ENCODE measurements around the gene AKR1B1.
"Not testable (repeated sequence)": the region's sequence is repeated elsewhere in the genome, so short reads cannot be mapped to it uniquely, and the experiment has no call there.

The AKR1B1 gene

DNA sequence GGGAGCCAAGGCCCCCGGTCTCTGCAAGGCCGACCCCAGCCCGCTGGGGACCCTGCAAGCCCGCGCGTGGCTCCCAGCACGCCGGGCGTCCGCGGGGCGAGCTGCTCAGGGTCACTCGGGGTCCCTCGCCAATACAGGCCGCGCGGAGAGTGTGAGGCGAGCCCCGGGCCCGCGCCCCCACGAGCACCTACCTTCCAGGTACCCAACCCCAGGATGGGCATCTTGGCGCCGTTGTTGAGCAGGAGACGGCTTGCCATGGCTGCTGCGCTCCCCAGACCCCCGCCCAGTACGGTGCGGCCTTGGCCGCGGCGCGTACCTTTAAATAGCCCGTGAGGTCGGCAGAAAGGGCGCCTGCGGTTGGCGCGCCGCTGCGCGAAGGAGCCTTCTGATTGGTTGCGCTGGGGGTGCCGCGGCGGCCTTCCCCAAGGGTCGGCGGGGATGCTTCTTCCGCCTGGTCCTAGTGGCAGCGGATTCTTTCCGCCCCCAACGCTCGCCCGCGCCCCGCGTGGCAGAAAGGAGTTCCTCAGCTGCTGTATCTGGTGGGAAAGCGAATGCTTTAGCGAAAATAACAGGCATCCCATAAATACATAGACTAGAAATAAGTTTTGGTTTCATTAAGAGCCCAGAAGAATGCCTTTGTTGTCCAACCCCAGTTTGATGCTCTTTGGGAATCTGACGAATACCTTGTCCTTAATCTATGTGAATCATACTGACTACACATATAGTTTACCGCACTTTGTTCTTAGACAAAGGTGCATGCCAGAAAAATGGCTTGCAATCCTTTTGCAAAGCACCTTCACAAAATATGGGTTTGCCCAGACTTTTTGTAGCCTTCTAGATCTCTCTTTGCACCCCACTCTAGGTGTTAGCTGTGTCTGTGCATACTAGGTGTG lies at the start of gene AKR1B1:
Gene AKR1B1 (minus strand): TSS at position 295 of the 893 bp plus-strand sequence. CDS start 38 bp downstream, at position 257.
- peak; percentile 34 to 89 for DNase-seq

DNA sequence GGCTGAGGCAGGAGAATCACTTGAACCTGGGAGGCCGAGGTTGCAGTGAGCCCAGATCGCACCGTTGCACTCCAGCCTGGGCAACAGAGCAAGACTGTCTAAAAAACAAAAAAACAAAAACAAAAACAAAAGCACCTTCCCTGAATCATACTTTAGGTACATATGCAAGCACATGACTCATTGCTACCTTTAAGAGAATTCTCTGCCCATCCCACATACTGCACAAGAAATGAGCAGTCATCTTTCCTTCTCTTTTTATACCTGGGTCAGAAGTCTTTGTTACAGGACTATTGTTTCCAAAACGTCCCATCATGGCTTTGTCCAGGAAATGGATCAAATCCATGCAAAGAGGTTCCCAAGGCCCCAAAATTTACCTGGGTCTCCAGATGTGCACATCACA lies 47.0 kb upstream of the AKR1B1 start:
- no peak for DNase-seq

DNA sequence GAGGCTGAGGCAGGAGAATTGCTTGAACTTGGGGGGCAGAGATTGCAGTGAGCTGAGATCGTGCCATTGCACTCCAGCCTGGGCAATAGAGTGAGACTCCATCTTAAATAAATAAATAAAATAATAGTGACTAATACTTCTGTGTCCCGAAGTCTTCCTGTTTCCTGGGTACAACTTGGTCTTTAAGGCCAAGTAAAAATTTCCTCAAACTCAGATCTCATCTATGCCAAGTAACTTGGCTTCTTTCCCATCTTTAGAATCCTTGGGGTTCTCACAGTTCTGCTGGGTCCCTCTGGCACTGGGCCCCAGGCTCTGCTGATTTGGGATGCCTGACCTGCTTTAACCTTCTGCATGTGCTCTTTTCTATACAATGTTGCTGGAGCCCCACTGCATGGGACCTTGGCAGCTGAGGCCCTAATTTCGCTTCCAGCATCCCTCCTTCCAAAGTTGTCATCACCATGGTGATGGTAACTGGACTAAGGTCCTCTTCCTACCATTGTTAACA lies 45.8 kb upstream of the AKR1B1 start:
- DNase-seq, result no peak

DNA sequence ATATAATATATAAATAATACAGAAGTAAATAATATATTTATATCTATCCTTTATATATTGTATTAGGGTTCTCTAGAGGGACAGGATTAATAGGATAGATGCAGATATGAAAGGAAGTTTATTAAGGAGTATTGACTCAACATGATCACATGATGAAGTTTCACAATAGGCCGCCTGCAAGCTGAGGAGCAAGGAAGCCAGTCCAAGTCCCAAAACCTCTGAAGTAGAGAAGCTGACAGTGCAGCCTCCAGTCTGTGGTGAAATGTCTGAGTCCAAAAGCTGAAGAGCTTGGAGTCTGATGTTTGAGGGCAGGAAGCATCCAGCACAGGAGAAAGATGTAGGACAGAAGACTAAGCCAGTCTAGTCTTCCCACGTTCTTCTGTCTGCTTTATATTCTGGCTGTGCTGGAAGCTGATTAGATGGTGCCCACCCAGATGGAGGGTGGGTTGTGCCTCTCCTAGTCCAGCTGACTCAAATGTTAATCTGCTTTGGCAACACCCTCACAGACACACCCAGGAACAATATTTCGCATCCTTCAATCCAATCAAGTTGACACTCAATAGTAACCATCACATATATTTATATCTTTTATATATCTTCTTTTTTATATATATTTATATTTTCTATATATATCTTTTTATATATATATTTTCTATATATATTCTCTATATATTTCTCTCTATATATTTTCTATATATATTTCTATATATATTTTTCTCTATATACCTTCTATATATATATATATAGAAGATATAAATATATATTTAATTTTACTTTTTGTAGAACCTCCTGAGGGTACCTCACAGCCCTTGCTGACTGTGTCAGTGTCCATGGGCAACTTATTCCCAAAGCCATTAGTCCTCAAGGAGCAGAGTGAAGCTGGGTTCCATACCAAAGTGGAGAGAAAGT lies 43.8 kb upstream of the AKR1B1 start:
- DNase-seq, result no peak

DNA sequence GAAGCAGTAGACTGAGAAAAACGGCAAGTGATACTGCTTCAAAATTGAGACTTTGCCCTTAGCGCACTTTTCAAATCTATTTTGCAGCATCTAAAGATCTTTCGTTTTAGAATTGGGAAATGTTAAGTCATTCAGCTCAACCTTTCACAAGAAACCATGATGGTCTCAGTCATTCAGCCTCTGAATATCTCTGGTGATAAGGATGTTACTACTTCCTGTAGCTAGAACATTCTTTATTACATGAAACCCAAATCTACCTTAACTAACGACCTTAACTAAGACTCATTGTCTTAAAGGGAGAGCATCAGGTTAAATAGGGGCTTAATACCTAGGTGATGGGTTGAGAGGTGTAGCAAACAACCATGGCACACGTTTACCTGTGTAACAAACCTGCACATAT lies 42.1 kb upstream of the AKR1B1 start:
- no peak for DNase-seq

DNA sequence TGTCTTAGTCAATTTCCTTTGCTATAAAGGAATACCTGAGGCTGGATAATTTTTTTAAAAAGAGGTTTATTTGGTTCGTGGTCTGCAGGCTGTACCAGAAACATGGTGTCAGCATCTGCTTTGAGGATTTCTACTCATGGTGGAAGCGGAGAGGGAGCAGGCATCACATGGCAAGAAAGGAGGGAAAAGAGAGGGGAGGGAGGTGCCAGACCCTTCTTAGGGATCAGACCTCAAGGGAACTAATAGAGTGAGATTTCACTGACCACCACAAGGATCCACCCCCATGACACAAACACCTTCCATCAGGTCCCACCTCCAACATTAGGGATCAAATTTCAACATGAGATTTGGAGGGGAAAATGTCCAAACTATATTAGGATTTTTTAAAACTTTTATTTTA lies 41.5 kb upstream of the AKR1B1 start:
- no peak for DNase-seq

DNA sequence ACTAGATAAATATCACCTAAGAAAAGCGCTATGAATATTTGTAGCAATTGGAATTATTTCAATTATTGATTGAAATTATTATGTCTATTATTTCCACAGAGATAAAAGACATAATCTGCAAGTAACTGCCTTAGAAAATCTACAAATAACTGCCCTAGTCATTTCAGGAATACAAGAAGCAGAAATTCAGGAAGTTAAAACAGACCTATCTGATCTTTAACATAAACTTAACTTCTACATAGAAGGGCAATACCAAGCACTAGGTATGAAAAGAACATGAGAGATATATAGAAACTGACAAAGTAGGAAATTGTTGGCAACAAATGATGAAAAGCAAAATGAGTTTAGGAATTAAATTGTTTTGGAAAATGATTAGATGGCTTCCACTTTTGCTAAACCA lies 36.6 kb upstream of the AKR1B1 start:
- no peak for DNase-seq

DNA sequence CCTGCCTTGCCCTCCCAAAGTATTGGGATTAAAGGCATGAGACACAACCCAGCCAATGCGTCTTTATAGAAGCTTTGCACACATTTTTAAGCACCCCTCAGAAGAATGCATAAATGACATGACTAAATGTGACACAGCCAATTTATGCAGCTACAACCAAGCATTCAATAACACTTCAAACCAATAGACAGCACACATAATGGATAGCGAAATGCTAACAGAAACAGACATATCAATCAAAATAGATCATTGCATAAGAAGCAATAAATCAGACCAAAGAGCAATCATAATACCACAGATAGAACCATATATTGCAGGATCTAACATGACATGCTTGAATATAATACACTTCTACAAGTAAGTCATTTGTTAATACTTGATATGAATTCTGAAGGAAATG lies 34.2 kb upstream of the AKR1B1 start:
- no peak for DNase-seq

DNA sequence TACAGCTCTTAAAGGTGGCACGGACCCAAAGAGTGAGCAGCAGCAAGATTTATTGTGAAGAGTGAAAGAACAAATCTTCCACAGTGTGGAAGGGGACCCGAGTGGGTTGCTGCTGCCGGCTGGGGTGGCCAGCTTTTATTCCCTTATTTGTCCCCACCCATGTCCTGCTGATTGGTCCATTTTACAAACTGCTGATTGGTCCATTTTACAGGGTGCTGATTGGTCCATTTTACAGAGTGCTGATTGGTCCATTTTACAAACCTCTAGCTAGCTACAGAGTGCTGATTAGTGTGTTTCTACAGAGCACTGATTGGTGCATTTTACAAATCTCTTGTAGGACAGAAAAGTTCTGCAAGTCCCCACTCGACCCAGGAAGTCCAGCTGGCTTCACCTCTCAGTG lies 28.8 kb upstream of the AKR1B1 start:
- not testable (repeated sequence) for DNase-seq

DNA sequence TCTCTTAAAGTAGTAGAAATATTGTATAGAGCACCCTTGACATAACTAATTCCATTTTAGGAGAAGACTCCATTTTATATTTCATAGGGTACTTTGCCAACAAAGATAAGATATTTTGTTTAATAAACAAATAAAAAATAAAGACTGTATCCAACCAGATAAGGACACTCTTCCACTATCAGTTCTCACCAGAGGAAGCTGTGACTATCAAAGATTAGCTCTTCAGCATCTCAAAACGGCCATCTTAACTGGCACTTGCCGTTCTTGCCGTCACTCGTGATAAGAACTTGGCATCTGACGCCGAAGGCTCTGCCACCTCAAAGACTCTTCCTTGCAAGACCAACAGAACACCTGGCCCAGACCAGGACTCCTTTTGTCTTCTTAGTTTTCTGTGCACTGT lies 26.3 kb upstream of the AKR1B1 start:
- DNase-seq, result no peak

DNA sequence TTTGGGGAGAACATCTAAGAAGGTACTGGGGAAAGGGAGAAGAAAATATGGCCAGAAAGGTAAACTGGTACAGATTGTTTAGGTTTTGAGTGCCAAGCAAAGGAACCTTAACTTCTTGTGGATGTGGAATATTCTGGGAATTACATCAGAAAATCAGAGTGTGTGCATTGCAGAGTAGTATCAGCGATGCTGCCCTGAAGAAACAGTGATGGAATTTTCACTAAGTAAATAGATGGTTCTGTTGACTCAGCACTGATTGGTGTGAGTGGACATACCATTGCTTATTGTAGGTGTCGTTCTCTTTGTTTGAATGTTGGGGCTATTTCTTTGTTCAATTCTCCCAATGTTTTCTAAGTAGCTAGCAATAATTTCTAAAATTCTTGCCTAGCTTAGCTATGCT lies 24.4 kb upstream of the AKR1B1 start:
- no peak for DNase-seq

DNA sequence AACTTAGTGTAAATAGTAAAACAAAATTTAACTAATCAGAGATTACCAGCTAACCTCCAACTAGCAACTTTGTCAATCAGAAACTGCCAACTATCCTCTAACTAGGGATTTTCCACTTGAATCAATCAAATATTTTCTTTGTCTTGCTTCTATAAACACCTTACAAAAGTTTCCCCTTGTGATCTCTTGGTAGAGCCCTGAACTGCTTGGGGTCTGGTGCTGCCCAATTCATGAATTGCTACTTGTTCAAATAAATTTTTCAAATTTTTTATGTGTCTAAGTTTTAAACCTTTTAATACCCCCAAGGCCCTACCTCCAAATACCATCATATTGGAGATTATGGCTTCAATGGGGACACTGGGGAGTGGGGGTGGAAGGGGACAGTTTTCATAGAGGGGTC lies 24.0 kb upstream of the AKR1B1 start:
- DNase-seq, result no peak

DNA sequence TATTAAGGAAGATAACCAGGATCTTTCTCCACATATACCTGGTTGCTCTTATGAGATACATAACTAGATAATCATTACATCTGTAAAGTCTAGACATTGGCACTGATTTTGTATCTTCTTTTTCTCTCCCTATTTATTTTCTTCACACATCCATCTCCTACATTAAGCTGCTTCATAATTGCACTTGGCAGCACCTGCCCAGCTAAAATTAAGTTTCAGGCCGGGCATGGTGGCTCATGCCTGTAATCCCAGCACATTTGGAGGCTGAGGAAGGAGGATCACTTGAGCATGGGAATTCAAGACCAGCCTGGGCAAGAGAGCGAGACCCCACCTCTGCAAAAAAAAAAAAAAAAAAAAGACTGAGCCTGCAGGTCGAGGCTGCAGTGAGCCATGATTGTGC lies 22.3 kb upstream of the AKR1B1 start:
- no peak for DNase-seq

DNA sequence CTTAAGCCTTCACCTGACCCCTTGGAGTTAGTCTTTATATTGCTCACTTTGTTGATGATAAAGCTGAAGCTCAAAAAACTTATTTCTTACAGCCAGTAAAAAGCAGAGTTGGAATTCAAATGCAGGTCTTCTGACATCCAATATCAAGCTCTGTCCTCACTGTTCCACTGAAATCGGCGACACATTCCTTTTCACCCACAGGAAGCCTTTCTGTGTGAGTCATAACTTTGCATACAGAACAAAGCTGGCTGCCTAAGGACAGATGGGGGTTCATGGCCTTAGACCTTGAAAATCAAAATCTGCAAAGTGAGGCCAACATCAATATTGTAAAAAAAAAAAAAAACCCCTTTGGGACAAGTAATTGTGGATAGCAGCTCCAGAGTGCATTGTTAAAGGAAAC lies 21.8 kb upstream of the AKR1B1 start:
- no peak for DNase-seq

DNA sequence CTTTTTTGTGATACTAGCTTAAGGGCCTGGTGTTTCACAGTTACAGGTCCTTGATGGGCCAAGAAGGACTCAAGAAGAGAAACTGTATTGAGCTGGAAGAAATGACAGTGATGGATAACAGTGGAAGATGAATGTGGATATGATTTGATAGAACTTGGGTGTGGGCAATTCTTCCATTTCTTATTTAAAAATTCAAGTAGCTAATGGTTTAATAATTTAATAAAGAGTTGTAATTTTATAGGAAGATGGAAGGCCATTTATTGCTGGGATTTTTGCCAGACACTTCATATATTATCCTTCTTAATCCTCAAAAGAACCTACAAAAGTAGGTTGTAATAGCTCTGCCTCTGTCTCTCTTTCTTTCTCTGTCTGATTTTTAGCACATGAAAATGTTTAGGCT lies 21.3 kb upstream of the AKR1B1 start:
- no peak for DNase-seq

DNA sequence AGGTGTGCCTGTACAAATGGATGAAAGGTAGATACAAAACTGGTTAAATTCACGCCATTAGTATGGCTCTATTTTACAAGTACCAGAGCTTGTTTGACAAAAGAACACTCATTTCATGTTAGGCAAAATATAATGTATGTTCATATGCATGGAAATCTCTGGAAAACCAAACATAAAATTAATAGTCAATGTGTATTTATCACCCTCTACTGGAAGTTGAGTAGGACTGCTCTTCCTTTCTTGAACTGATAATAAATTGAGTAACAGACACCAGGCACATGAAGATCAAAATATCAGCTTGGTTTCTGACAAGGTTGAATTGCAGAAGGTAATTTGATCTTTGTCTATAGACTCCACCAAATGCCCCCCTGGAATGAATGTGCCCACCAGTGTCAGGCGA lies 19.8 kb upstream of the AKR1B1 start:
- DNase-seq, result no peak

DNA sequence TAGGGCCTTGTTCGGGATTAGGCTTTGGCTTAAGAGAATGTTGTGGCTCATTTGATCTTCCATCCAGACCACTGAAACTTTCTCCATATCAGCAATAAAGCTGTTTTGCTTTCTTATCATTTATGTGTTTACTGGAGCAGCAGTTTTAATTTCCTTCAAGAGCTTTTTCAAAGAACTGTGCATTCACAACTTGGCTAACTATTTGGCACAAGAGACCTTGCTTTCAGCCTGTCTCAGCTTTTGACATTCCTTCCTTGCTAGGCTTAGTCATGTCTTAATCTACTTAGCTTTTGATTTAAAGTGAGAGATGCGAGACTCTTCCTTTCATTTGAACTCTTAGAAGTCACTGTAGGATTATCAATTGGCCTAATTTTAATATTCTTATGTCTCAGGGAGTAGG lies 19.1 kb upstream of the AKR1B1 start:
- no peak for DNase-seq

DNA sequence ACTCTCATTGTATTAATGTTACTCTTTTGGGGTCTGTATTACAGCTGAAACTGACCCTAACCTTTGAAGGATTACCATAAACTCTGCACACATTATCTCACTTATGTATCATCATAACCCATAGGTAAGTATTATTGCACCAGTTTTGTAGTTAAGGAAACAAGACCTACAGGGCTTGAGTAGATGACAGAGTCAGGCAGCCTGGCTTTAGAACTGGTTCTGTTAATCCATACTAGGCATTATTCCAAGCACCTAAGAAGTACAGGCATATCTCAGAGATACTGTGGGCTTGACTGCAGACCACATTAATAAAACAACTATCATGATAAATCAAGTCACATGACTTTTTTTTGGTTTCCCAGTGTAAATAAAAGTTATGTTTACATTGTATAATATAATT lies 17.1 kb upstream of the AKR1B1 start:
- DNase-seq, result no peak

DNA sequence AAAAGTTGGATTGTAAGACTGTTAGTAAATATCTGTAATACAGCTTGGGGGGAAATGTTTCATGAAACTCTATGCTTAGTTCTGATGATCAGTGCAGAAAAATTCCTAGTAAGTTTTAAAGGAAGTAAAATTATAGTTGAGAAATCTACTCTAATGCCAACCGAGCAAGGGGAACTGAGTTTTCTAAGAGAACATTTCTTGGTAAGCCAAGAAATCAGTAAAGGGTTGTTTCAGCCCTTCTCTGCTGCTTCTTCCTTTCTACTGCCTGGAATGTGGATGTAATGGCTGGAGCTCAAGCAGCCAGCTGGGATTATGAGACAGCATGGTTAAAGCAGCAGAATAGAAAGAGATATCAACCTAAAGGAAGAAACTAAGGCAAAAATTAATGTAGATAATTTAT lies 15.9 kb upstream of the AKR1B1 start:
- DNase-seq, result no peak

DNA sequence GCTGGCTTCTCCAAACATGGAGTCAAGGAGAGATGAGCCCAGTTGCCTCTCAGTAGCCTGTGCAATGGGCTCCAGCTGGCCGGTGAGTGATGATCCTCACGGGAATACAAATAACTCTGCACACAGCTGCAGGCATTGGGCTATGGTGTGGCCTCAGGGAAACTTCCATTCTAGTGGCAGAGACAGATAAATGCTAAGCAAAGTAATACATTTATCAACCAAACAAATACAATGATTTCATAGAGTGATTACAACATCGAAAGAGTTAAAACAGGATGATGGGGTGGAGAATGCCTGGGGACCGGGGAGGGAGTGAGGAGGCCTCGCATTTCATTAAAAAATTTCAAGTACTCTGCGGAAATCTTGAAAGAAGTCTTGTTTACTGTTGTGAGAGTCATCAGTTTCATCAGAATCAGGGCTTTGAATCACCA lies 15.0 kb upstream of the AKR1B1 start:
- no peak for DNase-seq

DNA sequence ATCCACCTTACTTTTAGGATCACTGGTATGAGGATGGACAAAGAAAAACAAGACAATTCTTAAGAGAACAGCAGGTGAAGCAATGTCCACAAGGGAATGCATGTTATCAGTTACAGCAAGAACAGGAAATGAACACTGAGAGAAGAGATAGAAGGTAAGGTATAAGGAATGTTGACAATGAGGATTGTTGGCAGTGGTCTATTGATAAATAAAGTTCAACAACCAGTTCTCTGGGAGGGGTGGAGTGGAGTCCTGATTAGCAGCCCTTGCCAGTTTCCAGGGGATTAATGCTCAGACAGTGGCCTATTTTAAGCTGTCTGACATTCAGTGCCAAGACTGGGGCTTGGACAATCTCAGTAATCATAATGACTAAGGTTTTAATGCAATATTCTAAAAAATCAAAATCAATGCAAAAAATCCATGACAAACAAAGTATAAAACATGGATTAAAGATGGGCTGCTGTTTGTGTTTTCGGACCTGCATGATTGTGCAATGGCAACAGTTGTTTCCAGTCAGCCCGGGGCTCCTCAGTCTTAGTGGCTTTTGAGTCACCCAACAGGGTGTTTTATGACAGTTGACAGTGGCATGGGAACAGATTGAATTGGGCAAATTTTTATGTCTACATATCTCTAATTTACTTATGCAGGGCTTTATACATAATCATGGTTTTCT lies 13.8 kb upstream of the AKR1B1 start:
- no peak for DNase-seq

DNA sequence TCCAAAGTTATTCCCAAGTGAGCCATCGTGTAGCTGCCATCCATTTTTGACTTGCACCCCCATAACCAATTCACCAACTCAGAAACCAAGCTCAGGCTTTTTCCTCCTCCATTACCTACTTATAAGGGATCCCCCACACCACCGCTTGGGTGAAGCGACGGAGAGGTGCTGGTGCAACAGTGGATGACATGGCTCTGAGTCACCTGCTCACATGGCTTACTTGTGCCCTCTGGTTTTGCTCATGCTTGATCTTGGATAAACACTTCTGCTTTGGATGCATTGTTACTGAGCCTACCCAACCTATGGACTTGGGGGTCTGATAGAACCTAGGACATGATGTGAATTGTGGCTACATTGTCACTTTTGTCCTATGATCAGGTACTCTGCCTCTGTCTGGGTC lies 12.0 kb upstream of the AKR1B1 start:
- DNase-seq, result no peak

DNA sequence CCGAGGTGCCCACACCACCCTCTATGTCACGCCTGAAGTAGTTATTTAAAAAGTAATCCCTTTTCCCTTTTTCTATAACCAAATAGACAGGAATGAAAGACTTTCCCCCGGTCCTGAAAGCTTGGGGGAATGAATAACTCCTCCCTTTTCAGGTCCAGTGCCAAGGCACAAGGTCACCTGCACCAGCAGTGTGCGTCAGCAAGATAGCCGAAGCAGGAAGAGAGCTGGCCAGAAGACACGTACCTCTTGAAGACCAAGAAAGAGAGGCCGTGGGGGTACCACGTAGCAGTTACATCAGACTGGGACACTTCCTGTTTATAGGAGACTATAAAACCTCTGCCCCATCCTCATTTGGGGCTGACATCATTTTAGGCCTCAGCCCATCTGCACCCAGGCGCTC lies 10.7 kb upstream of the AKR1B1 start:
- no peak for DNase-seq
